Measurements from ENCODE around the gene RDH13. TPM values are rescaled to one million over a fixed set of nuclear protein-coding genes. Genes with fewer than 3 reads are reported as not detected.

Gene RDH13
- polyA plus RNA-seq, 1 of the 3 experiments (the other 2 are of a cell fraction), result 9.6 TPM

DNA sequence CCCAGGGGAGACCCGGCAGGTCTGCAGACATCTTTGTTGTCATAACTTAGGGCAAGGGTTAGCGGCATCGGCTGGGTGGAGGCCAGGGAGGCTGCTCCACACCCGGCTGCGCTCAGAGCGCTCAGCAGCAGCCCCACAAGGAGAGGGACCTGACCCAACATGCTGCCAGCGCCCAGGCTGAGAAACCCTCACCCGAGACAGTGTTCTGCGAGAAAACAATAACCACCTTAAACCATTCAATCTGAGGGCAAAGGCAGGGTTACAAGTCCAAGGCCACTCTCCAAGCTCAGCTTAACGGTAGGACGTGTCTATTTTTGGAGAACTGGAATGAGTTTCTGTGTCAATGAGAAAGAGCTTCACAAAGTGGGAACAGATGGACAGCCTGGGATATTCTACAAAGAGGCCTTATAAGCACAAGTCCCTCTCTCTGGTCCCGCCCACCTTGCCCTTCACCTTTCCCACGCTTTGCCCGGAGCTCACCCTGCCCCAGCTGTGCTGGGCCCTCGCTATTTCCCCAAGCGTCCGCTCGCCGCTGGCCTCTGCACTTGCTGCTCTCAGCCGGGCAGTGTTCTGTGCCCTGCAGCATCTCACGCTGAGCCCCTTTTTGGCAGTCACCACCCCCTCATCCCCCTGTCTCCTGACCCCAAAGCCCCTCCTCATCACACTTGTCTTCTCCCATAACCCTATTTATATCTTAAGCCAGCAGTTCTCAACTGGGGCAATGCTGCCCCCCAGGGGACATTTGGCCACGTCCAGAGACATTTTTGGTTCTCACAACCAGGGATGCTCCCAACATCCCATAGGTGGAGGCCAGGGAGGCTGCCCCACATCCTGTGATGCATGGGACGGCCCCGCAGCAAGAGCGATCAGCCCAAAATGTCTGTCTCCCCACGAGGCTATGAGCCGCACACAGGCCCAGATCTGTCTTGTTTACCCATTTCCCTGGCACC is 36.9 kb upstream of the RDH13 start:
- no peak for TF ChIP-seq RCOR1 (IDR thresholded peaks at IDR 0.05; ENCODE audit: low read length)
- TF ChIP-seq FOSL2 (IDR thresholded peaks at IDR 0.05; ENCODE audit: borderline replicate concordance, low read depth), result no peak
- TF ChIP-seq TAF1 (IDR thresholded peaks at IDR 0.05; ENCODE audit: borderline replicate concordance, low read depth, low read length), result no peak
- TF ChIP-seq RAD21 (IDR thresholded peaks at IDR 0.05; ENCODE audit: low read length), result peak; percentile 28; the same call in 1 of the 2 replicates
- TF ChIP-seq GATA2 (CRISPR knock-in tag; IDR thresholded peaks at IDR 0.05), result no peak
- TF ChIP-seq MXI1 (IDR thresholded peaks at IDR 0.05; ENCODE audit: low read depth, low read length), result no peak
- no peak for TF ChIP-seq JUND (IDR thresholded peaks at IDR 0.05)
- TF ChIP-seq, protein P1, sequence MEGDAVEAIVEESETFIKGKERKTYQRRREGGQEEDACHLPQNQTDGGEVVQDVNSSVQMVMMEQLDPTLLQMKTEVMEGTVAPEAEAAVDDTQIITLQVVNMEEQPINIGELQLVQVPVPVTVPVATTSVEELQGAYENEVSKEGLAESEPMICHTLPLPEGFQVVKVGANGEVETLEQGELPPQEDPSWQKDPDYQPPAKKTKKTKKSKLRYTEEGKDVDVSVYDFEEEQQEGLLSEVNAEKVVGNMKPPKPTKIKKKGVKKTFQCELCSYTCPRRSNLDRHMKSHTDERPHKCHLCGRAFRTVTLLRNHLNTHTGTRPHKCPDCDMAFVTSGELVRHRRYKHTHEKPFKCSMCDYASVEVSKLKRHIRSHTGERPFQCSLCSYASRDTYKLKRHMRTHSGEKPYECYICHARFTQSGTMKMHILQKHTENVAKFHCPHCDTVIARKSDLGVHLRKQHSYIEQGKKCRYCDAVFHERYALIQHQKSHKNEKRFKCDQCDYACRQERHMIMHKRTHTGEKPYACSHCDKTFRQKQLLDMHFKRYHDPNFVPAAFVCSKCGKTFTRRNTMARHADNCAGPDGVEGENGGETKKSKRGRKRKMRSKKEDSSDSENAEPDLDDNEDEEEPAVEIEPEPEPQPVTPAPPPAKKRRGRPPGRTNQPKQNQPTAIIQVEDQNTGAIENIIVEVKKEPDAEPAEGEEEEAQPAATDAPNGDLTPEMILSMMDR (IDR thresholded peaks at IDR 0.05), result peak; percentile 32
- TF ChIP-seq FOXM1 (IDR thresholded peaks at IDR 0.05; ENCODE audit: low read depth), result no peak
- Histone ChIP-seq H3K27me3 (ENCODE audit: insufficient read depth) (no peaks in the 10 kb centered on the region), H3K27ac (ENCODE audit: low read depth in 2 of 2, low read length in 1 of 2) (no peak overlapping the region), H3F3A (replicated peaks; ENCODE audit: insufficient read depth) (no peaks in the 10 kb centered on the region), H3K4me1 (ENCODE audit: control insufficient read depth in 1 of 2, insufficient read depth in 2 of 2, low read depth in 1 of 2, low read length in 1 of 2) (no peaks in the 10 kb centered on the region), H3K4me2 (no peak overlapping the region), H3K9me2 (no peaks in the 10 kb centered on the region), H3K79me2 (ENCODE audit: insufficient read depth) (peaks cover 19% of the 10 kb centered on the region), H2AFZ (ENCODE audit: low read depth) (no peak overlapping the region), H3K4me3 (ENCODE audit: low read depth in 2 of 2, low read length in 1 of 2) (no peak overlapping the region), H4K20me1 (ENCODE audit: insufficient read depth) (0 out of 2 replicates have a peak, but pooled peaks cover 4% of the 10 kb centered on the region), H3K9ac (no peak overlapping the region), H3K9me3 (no peaks in the 10 kb centered on the region), H3K36me3 (replicated peaks in 1 of 2; ENCODE audit: control insufficient read depth in 1 of 2, insufficient read depth in 2 of 2, low read length in 1 of 2) (peaks cover 18 to 37% of the 10 kb centered on the region in 2 experiments)
- CTCF ChIA-PET, result interaction anchor here (1.1 to 2.9 kb wide), 3 partner anchors 11 to 353 kb away, joined by 3 to 14 read pairs (median 5); no protein-coding TSS in a partner anchor
- DNase-seq, result no peak
- WGBS (ENCODE audit: low lambda C conversion rate), result 87% methylated on average over 23 of the region's 27 CpGs
- POLR2A ChIA-PET, result no interaction called here

DNA sequence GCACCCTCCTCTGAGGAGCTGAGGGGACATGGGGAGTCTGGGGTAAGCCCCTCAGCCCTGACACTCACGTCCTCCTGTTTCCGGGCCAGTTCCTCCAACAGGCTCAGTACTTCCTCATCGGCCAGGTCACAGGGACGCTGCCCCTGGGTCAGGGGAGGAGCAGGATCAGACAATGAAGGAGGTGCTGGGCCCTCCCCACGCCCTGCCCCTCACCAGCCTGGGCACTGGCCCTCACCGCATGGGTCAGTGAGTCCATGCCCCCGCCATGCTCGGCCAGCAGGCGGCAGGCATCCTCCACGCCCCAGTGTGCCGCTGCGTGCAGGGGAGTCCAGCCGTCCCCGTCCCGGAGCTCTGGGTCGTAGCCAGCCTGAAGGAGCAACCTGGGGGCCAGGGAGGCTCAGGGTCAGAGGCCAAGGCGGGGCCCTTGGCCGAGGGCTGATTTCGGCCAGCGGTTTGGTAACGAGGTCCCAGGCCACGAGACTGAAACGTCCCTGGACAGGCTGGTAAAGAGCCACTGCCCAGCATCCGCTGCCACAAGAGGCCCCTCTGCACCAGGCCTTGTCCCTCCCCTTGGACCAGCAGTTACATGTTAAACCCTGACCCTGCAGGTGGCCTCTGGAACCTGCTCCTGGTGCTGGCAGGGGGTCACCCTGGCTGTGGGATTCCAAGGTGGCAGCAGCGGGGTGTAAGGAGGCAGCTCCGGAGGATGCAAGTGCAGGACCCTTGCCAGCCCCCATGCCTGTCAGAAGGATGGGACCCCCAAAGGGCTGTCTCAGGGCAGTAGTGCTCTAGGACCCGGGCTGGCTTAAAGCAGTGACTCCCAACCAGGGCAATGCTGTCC is 36.0 kb upstream of the RDH13 start:
- Histone ChIP-seq H3K9ac (no peak overlapping the region), H4K20me1 (ENCODE audit: insufficient read depth) (0 out of 2 replicates have a peak, but pooled peaks cover 4% of the 10 kb centered on the region), H3K4me2 (no peak overlapping the region), H3K4me1 (ENCODE audit: control insufficient read depth in 1 of 2, insufficient read depth in 2 of 2, low read depth in 1 of 2, low read length in 1 of 2) (no peaks in the 10 kb centered on the region), H3F3A (replicated peaks; ENCODE audit: insufficient read depth) (no peaks in the 10 kb centered on the region), H3K27me3 (ENCODE audit: insufficient read depth) (no peaks in the 10 kb centered on the region), H3K27ac (ENCODE audit: low read depth in 2 of 2, low read length in 1 of 2) (no peak overlapping the region), H3K4me3 (ENCODE audit: low read depth in 2 of 2, low read length in 1 of 2) (no peak overlapping the region), H3K79me2 (ENCODE audit: insufficient read depth) (peaks cover 14% of the 10 kb centered on the region), H3K36me3 (replicated peaks in 1 of 2; ENCODE audit: control insufficient read depth in 1 of 2, insufficient read depth in 2 of 2, low read length in 1 of 2) (peaks cover 18 to 44% of the 10 kb centered on the region in 2 experiments), H3K9me2 (no peaks in the 10 kb centered on the region), H3K9me3 (no peaks in the 10 kb centered on the region), H2AFZ (ENCODE audit: low read depth) (no peak overlapping the region)
- ChIA-PET POLR2A (no interaction called here), CTCF (interaction anchor here (1.4 to 2.9 kb wide), 4 partner anchors 10 to 14 kb away, joined by 5 to 14 read pairs (median 6); no protein-coding TSS in a partner anchor)
- WGBS (ENCODE audit: low lambda C conversion rate), result 100% methylated on average over 4 of the region's 27 CpGs
- TF ChIP-seq, protein P2, sequence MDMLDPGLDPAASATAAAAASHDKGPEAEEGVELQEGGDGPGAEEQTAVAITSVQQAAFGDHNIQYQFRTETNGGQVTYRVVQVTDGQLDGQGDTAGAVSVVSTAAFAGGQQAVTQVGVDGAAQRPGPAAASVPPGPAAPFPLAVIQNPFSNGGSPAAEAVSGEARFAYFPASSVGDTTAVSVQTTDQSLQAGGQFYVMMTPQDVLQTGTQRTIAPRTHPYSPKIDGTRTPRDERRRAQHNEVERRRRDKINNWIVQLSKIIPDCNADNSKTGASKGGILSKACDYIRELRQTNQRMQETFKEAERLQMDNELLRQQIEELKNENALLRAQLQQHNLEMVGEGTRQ (IDR thresholded peaks at IDR 0.05; ENCODE audit: borderline replicate concordance, low read depth, low read length), result no peak
- no peak for TF ChIP-seq EP300 (IDR thresholded peaks at IDR 0.05; ENCODE audit: borderline replicate concordance in 1 of 2, low read depth in 1 of 2, low read length in 1 of 2)
- no peak for DNase-seq
